ENCODE results near the gene ZNF512B. TPM values are rescaled to one million over a fixed set of nuclear protein-coding genes. Genes with fewer than 3 reads are reported as not detected.

Gene ZNF512B
- total and polyA plus RNA-seq, 8 donors, result 3.5 to 12.1 (median 8.2) TPM

GRCh38 chr20:63940071-63940471 lies 29.7 kb downstream of the ZNF512B start:
- Histone ChIP-seq H3K27ac (no peak overlapping the region), H3K4me1 (peaks cover 7 to 46% (median 32%) of the 10 kb centered on the region in 4 donors), H3K27me3 (no peaks in the 10 kb centered on the region), H3K36me3 (peaks cover 44 to 92% (median 81%) of the 10 kb centered on the region in 4 donors), H3K9me3 (no peaks in the 10 kb centered on the region), H3K4me3 (no peak overlapping the region)
- 87 to 95% (median 91%) methylated on average over 13 to 23 of the region's 23 CpGs for WGBS, 5 donors
- intact Hi-C loops (cut with DNase I; ENCODE audit: low total_unique reads), result no loop called here
- DNase-seq, result no peak
- TF ChIP-seq EP300 (IDR thresholded peaks at IDR 0.05) (no peak), POLR2AphosphoS5 (IDR thresholded peaks at IDR 0.05) (peak in 1 of 3 donors; percentile 6), POLR2A (IDR thresholded peaks at IDR 0.05) (no peak), CTCF (IDR thresholded peaks at IDR 0.05) (no peak)

- Histone ChIP-seq H3K9me3 (no peaks in the 10 kb centered on the region), H3K27ac (peak overlapping the region in 1 of 5 donors; percentile 65), H3K27me3 (no peaks in the 10 kb centered on the region), H3K4me1 (peaks cover 7 to 46% (median 32%) of the 10 kb centered on the region in 4 donors), H3K4me3 (no peak overlapping the region), H3K36me3 (peaks cover 43 to 92% (median 81%) of the 10 kb centered on the region in 4 donors)
- DNase-seq, result no peak
- TF ChIP-seq CTCF (IDR thresholded peaks at IDR 0.05), result no peak
- TF ChIP-seq POLR2A (IDR thresholded peaks at IDR 0.05), result no peak
- TF ChIP-seq POLR2AphosphoS5 (IDR thresholded peaks at IDR 0.05), result no peak
- TF ChIP-seq EP300 (IDR thresholded peaks at IDR 0.05), result no peak
- intact Hi-C loops (cut with DNase I; ENCODE audit: low total_unique reads), result no loop called here
- 74 to 89% (median 84%) methylated on average over 9 to 33 of the region's 33 CpGs for WGBS, 5 donors
These were observed 30.4 kb downstream of the ZNF512B start for GRCh38 chr20:63939061-63939935.

GRCh38 chr20:63937596-63937995 lies 32.1 kb downstream of the ZNF512B start:
- Histone ChIP-seq H3K27me3 (no peaks in the 10 kb centered on the region), H3K36me3 (peaks cover 33 to 92% (median 80%) of the 10 kb centered on the region in 4 donors), H3K27ac (peak overlapping the region in 1 of 5 donors; percentile 65), H3K9me3 (no peaks in the 10 kb centered on the region), H3K4me3 (no peak overlapping the region), H3K4me1 (peaks cover 7 to 34% (median 21%) of the 10 kb centered on the region in 4 donors)
- WGBS, 5 donors, result 77 to 90% (median 87%) methylated on average over 14 of the region's 14 CpGs
- intact Hi-C loops (cut with DNase I; ENCODE audit: low total_unique reads), result no loop called here
- TF ChIP-seq EP300 (IDR thresholded peaks at IDR 0.05) (no peak), POLR2AphosphoS5 (IDR thresholded peaks at IDR 0.05) (no peak), CTCF (IDR thresholded peaks at IDR 0.05) (no peak), POLR2A (IDR thresholded peaks at IDR 0.05) (no peak)
- DNase-seq, result no peak

- Histone ChIP-seq H3K36me3 (peaks cover 50 to 98% (median 89%) of the 10 kb centered on the region in 4 donors), H3K27me3 (no peaks in the 10 kb centered on the region), H3K27ac (no peak overlapping the region), H3K9me3 (no peaks in the 10 kb centered on the region), H3K4me3 (no peak overlapping the region), H3K4me1 (peaks cover 6 to 39% (median 22%) of the 10 kb centered on the region in 4 donors)
- TF ChIP-seq CTCF (IDR thresholded peaks at IDR 0.05) (no peak), POLR2A (IDR thresholded peaks at IDR 0.05) (no peak), POLR2AphosphoS5 (IDR thresholded peaks at IDR 0.05) (no peak)
- no peak for DNase-seq
- WGBS, 5 donors, result 91 to 98% (median 92%) methylated on average over 8 to 9 of the region's 9 CpGs
- intact Hi-C loops (cut with DNase I; ENCODE audit: low total_unique reads), result no loop called here
These were observed 34.3 kb downstream of the ZNF512B start for GRCh38 chr20:63935447-63935846.
